Measurements from ENCODE around the gene ADCY4. TPM values are rescaled to one million over a fixed set of nuclear protein-coding genes. Genes with fewer than 3 reads are reported as not detected.

The ADCY4 gene
- total RNA-seq, 1 donor from 2014 or later = 138 TPM

- DNase-seq = peak; percentile 97
These were observed 38.3 kb downstream of the ADCY4 start for GRCh38 chr14:24296341-24297157.

GRCh38 chr14:24293525-24293924 is 41.3 kb downstream of the ADCY4 start:
- DNase-seq = no peak

GRCh38 chr14:24292118-24292807 is 42.6 kb downstream of the ADCY4 start:
- DNase-seq = no peak

GRCh38 chr14:24291446-24292117 is 43.3 kb downstream of the ADCY4 start:
- no peak for DNase-seq

GRCh38 chr14:24290746-24291145 is 44.1 kb downstream of the ADCY4 start:
- no peak for DNase-seq

GRCh38 chr14:24289649-24290280 is 45.1 kb downstream of the ADCY4 start:
- no peak for DNase-seq

- DNase-seq = no peak
These were observed 47.9 kb downstream of the ADCY4 start for GRCh38 chr14:24286996-24287395.

- no peak for DNase-seq
These were observed 49.5 kb downstream of the ADCY4 start for GRCh38 chr14:24285351-24285750.

- DNase-seq = no peak
These were observed 50.3 kb downstream of the ADCY4 start for GRCh38 chr14:24284501-24285035.

GRCh38 chr14:24283796-24284460 is 50.9 kb downstream of the ADCY4 start:
- no peak for DNase-seq

GRCh38 chr14:24282736-24283135 is 52.1 kb downstream of the ADCY4 start:
- no peak for DNase-seq

GRCh38 chr14:24281636-24282035 is 53.2 kb downstream of the ADCY4 start:
- no peak for DNase-seq

GRCh38 chr14:24280797-24281460 is 53.9 kb downstream of the ADCY4 start:
- no peak for DNase-seq

- DNase-seq = peak; percentile 33
These were observed 55.3 kb downstream of the ADCY4 start for GRCh38 chr14:24279301-24280186.

GRCh38 chr14:24278424-24278823 is 56.4 kb downstream of the ADCY4 start:
- no peak for DNase-seq

GRCh38 chr14:24277606-24278321 is 57.1 kb downstream of the ADCY4 start:
- no peak for DNase-seq

GRCh38 chr14:24277071-24277470 is 57.8 kb downstream of the ADCY4 start:
- DNase-seq = no peak

GRCh38 chr14:24274101-24274543 is 60.7 kb downstream of the ADCY4 start:
- DNase-seq = no peak

- peak; percentile 15 for DNase-seq
These were observed 61.4 kb downstream of the ADCY4 start for GRCh38 chr14:24273422-24273998.

All from dermis blood vessel endothelial cell (primary cell).